Measurements from ENCODE around the gene MICAL3.

MICAL3 gene

GRCh38 chr22:17738386-17739128, 285.8 kb downstream of the MICAL3 start:
- DNase-seq, result no peak
